HFF-Myc (cell line): ENCODE data around the gene SMOC2.
"Not testable (repeated sequence)": the region's sequence is repeated elsewhere in the genome, so short reads cannot be mapped to it uniquely, and the experiment has no call there.

Experiments
- DNase-seq: peaks from one replicate; pipeline ENCODE4 v3.0.0-alpha.2; 2011; ENCODE audit warnings: low read depth; ENCODE audit errors: extremely low read depth
- H3K4me3 ChIP-seq: replicated peaks from 2 replicates; pipeline ENCODE4 v1.5.1; 2011; ENCODE audit warnings: low read depth, mild to moderate bottlenecking, control low read depth, low read length
- TF ChIP-seq, protein P1 (sequence below): IDR thresholded peaks from 2 replicates; pipeline ENCODE4 v1.5.1; 2012; ENCODE audit warnings: mild to moderate bottlenecking, low read depth, low read length, control low read depth; ENCODE audit errors: missing control alignments

SMOC2 gene

DNA sequence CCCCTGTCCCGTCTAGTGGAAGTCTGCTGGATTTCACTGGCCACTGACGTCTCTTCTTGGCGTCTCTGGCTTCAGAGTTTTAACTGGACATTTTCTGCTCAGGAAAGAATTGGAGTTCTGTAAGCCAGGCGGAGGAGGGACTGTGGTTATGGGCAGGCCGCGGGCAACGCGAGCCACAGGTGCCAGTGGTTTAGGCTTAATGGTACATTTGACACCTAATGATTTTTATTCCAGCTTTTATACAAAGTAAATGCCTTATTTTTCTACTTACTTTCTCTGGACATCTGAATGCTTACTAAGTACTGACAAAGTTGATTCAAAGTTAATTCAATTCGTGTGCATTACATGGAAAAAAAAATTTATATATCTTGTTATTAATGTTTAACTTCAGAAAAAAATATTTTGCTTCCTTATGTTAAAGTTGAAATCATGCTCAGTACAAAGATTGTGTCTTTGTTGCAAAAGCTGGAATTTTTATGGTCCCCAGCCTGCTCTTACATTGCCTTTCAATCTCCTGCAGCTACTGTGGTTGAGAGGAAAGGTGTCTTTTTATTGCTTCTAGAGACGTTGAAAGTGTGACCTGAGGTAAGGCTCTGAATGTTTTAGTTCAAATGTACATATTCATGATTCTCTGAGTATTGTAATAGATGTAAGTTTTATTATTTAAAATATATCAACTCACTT lies 231.0 kb downstream of the SMOC2 start:
- no peak overlapping the region for H3K4me3 ChIP-seq
- no peak for DNase-seq
- TF ChIP-seq, protein P1, sequence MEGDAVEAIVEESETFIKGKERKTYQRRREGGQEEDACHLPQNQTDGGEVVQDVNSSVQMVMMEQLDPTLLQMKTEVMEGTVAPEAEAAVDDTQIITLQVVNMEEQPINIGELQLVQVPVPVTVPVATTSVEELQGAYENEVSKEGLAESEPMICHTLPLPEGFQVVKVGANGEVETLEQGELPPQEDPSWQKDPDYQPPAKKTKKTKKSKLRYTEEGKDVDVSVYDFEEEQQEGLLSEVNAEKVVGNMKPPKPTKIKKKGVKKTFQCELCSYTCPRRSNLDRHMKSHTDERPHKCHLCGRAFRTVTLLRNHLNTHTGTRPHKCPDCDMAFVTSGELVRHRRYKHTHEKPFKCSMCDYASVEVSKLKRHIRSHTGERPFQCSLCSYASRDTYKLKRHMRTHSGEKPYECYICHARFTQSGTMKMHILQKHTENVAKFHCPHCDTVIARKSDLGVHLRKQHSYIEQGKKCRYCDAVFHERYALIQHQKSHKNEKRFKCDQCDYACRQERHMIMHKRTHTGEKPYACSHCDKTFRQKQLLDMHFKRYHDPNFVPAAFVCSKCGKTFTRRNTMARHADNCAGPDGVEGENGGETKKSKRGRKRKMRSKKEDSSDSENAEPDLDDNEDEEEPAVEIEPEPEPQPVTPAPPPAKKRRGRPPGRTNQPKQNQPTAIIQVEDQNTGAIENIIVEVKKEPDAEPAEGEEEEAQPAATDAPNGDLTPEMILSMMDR, result no peak

DNA sequence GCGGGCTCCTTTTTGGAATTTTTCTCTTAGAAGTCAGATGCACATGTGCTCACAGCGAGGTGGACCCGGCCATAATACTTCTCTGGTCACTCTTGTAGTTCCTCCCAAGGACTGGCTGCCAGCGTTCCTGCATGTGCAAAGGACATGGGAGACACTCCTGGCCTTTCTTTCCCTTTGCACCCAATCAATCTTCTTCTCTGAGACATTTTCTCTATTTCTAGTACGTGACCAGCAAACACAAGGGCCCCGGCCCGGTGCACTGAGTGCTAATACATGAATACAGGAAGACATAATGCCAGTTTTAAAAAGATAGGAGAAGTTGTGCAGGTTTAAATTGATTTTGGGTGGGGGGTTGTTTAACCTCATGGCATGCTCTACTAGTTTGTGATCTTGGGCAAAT lies 233.6 kb downstream of the SMOC2 start:
- no peak overlapping the region for H3K4me3 ChIP-seq
- DNase-seq, result no peak
- TF ChIP-seq, protein P1, result no peak

DNA sequence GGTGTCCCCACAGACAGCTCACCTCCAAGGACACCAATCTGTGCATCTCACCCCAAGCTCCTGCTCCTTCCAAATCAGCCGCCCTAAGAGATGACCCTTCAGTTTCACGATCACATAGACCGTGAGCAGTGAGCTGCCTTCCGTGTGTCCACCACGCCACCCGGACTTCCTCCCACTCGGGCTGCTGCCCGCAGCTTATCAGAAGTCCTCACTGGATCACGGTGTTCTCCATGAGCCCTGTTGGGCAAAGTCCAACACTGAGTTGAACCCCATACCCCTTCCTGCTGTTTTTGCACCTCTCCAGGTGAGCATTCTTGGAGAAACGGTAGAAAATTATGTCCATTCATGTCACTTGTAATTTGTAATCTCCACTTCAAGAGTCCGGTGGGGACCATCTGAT lies 234.4 kb downstream of the SMOC2 start:
- H3K4me3 ChIP-seq, result no peak overlapping the region
- TF ChIP-seq, protein P1, result no peak
- no peak for DNase-seq

DNA sequence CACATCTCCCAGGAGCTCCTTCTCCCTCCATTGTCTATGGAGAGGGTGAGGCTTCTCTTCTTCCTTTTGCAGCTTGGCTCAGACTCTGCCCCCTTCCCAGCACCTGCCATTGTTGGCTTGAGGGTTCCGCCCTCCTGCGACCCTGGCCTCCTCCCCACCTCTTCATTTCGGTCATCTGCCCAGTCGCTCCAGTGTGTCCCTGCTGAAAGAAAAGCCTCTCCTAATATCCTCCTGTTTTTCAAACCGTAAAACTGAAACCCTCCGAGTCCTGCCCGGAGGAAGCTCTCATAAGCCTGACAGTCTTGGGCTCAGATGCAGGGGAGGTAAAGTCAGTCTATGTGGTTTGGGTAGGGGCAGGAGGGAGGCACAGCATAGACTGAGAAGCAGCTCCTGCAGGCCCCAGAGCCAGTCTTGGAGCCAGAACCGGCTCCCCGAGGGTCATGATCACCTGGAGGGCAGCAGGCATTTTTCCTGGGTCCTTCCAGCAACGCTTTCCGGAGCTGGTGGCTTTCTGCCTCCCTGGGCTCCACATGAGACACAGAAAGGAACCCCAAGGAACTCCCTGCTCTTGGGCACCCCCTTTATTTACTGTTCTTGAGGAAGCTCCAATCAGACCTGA lies 235.1 kb downstream of the SMOC2 start:
- no peak for DNase-seq
- H3K4me3 ChIP-seq, result no peak overlapping the region

DNA sequence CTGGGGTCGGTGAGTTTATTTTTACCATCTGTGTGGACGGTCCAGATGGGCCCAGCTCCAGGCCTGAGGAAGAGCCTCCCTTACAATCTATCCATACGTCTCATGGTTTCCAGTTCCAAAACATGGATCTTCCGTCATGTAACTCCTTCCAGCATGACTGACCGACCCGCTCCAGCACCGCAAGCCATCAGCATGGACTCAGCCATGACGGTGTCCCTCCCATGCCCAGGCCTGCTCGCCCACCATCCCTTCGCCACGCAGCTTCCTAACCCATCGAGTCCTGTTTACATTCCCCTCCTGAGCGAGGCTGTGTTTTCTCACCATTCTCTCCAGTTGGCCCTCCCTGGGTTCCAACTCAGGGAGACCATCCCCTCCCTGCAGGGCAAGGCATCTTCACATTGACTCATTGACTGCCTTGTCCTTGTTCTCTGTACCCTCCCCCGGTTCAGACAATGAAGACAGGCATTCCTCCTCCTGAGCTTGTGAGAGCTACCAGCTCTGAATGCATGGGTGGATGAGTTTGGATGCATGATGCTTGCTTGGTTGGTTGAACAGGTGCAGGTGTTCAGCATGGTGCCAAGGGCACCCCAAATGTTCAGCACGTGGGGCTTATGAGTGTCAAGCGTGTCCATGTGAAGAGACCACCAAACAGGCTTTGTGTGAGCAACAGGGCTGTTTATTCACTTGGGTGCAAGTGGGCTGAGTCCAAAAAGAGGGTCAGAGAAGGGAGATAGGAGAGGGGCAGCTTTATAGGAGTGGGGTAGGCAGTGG lies 235.8 kb downstream of the SMOC2 start:
- H3K4me3 ChIP-seq, result no peak overlapping the region
- no peak for DNase-seq
- TF ChIP-seq, protein P1, result no peak

More for the DNA sequence above, 235.1 kb downstream of the SMOC2 start:
- TF ChIP-seq, protein P1, result no peak

DNA sequence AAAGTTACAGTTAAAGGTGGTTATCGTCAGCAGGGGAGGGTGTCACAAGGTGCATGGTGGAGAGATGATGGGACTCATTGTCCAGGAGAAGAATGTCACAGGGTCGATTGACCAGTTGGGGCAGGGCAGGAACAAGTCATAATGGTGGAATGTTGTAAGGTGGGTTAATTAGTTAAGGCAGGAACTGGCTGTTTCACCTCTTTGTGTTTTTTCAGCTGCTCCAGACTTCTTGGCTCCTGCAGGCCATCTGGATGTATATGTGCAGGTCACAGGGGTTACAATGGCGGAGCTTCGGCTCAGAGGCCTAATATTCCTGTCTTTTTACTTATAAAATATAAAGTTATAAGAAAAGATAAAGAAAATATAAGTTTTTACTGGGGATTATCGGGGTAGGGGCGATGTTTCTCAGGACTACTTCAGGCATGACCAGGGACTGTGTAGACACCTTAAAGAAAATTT lies 236.4 kb downstream of the SMOC2 start:
- H3K4me3 ChIP-seq, DNase-seq: not testable (repeated sequence)

DNA sequence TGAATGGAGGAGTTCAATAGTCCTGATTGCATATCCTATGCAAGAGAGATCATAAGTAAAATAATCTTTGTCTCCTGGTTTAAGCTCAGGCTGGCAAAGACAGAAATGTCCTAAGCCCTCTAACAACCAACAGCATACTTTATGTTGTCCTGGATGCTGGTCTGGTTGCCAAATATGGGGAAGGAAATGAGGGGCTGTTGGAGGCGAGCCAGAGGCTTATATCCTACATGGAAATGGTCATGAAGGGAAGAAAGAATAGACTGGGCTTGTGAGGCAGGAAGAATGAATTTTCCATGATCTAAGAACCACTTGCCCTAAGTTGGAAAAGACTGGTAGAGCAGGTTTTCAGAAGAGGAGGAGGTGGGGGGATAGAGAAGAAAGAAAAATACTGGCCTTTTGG lies 237.1 kb downstream of the SMOC2 start:
- TF ChIP-seq, protein P1, result no peak
- no peak for DNase-seq
- H3K4me3 ChIP-seq, result no peak overlapping the region
